GM12892 (cell line): Measurements from ENCODE around the gene SMARCC2.
A peak's percentile ranks its signal among the peaks of the same experiment; 100 is the strongest.

Experiments
- POLR2A ChIP-seq: IDR thresholded peaks from 2 replicates; pipeline ENCODE4 v1.6.1; 2011; ENCODE audit warnings: low read depth, low read length, control low read depth
- POLR2AphosphoS5 ChIP-seq: IDR thresholded peaks from 2 replicates; pipeline ENCODE4 v1.6.1; 2011; ENCODE audit warnings: low read depth, low read length, control low read depth
- TAF1 ChIP-seq: IDR thresholded peaks from 2 replicates; pipeline ENCODE4 v1.6.1; 2011; ENCODE audit warnings: low read depth, mild to moderate bottlenecking, control low read depth, low read length, borderline replicate concordance

DNA sequence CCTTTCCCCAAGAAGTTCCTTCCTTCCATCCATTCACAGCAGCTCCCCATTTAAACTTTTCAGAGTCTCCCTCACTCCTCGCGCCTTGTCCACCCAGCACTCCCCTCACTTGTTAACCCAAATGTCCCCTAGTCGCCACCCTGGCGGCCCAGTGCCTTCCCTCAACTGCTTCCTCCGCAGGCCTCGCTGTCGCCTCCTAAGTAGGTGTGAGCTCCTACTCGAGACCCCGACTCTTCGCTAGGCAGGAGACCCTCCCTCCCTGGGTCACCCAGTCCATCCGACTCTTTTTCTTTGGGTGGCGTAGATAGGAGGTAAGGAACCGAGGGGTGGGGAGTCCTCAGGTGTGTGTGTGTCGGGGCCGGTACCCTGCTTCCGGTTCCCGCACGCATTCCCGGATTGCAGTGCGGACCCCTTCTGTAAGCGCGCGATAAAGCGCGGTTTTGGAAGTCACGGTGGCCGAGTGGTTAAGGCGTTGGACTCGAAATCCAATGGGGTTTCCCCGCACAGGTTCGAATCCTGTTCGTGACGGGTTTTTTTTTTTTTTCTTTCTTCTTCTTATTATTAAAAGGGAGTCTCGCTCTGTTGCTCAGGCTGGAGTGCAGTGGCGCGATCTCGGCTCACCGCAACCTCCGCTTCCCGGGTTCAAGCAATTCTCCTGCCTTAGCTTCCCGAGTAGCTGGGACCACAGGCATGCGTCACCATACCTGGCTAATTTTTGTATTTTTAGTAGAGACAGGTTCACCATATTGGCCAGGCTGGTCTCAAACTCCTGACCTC, 823 bp upstream of the SMARCC2 start:
- no peak for TF ChIP-seq POLR2AphosphoS5
- no peak for TF ChIP-seq TAF1
- 0 out of 2 replicates have a peak, but pooled peaks have one; percentile 21 for TF ChIP-seq POLR2A
